ENCODE measurements around the gene FGGY. TPM values are rescaled to one million over a fixed set of nuclear protein-coding genes. Genes with fewer than 3 reads are reported as not detected.

The FGGY gene
- polyA plus RNA-seq, 6 donors from 2014 or later = 6.1 to 12.0 (median 7.3) TPM

- H3K9me3 Mint-ChIP-seq = no peaks in the 10 kb centered on the region
Measured at GRCh38 chr1:59422921-59423575, 126.2 kb downstream of the FGGY start.

GRCh38 chr1:59427155-59427554 lies 130.3 kb downstream of the FGGY start:
- Mint-ChIP-seq H3K4me3 (no peak overlapping the region), H3K36me3 (peaks cover 0 to 7% of the 10 kb centered on the region in 2 donors), H3K27me3 (no peaks in the 10 kb centered on the region), H3K9me3 (no peaks in the 10 kb centered on the region), H3K4me1 (peaks cover 0 to 7% (median 4%) of the 10 kb centered on the region in 3 donors), H3K27ac (peak overlapping the region in 1 of 6 donors; percentile 87)
- DNase-seq = no peak
- ATAC-seq (ENCODE audit: low read depth in 2 of 2) = no peak

More at GRCh38 chr1:59422921-59423575, 126.2 kb downstream of the FGGY start:
- Mint-ChIP-seq H3K27ac (peak overlapping the region in 1 of 6 donors; percentile 67), H3K4me1 (peaks cover 0 to 5% (median 0%) of the 10 kb centered on the region in 3 donors), H3K27me3 (no peaks in the 10 kb centered on the region), H3K36me3 (peaks cover 0 to 11% of the 10 kb centered on the region in 2 donors), H3K4me3 (no peak overlapping the region)
- no peak for DNase-seq
- ATAC-seq (ENCODE audit: low read depth in 2 of 2) = no peak

GRCh38 chr1:59427784-59428183 lies 130.9 kb downstream of the FGGY start:
- DNase-seq = no peak
- H3K27ac Mint-ChIP-seq = peak overlapping the region in 1 of 6 donors; percentile 87
- H3K4me1 Mint-ChIP-seq = peaks cover 0 to 13% (median 10%) of the 10 kb centered on the region in 3 donors
- H3K9me3 Mint-ChIP-seq = no peaks in the 10 kb centered on the region
- ATAC-seq (ENCODE audit: low read depth in 2 of 2) = no peak
- peaks cover 0 to 12% of the 10 kb centered on the region in 2 donors for H3K36me3 Mint-ChIP-seq
- H3K4me3 Mint-ChIP-seq = no peak overlapping the region
- H3K27me3 Mint-ChIP-seq = no peaks in the 10 kb centered on the region

GRCh38 chr1:59428828-59429227 lies 131.9 kb downstream of the FGGY start:
- no peak overlapping the region for H3K27ac Mint-ChIP-seq
- no peaks in the 10 kb centered on the region for H3K27me3 Mint-ChIP-seq
- ATAC-seq (ENCODE audit: low read depth in 2 of 2) (no peak), DNase-seq (no peak)
- H3K4me3 Mint-ChIP-seq = no peak overlapping the region
- H3K36me3 Mint-ChIP-seq = peaks cover 0 to 7% of the 10 kb centered on the region in 2 donors
- H3K4me1 Mint-ChIP-seq = peaks cover 0 to 11% (median 9%) of the 10 kb centered on the region in 3 donors
- no peaks in the 10 kb centered on the region for H3K9me3 Mint-ChIP-seq

- Mint-ChIP-seq H3K27me3 (no peaks in the 10 kb centered on the region), H3K36me3 (peaks cover 0 to 5% of the 10 kb centered on the region in 2 donors), H3K4me1 (peaks cover 0 to 11% (median 8%) of the 10 kb centered on the region in 3 donors), H3K4me3 (no peak overlapping the region), H3K9me3 (no peaks in the 10 kb centered on the region), H3K27ac (no peak overlapping the region)
- ATAC-seq (ENCODE audit: low read depth in 2 of 2) (no peak), DNase-seq (no peak)
Measured at GRCh38 chr1:59429656-59430055, 132.8 kb downstream of the FGGY start.

- Mint-ChIP-seq H3K27me3 (no peaks in the 10 kb centered on the region), H3K4me3 (no peak overlapping the region), H3K27ac (no peak overlapping the region), H3K36me3 (peaks cover 5 to 9% of the 10 kb centered on the region in 2 donors), H3K9me3 (no peaks in the 10 kb centered on the region), H3K4me1 (peaks cover 5 to 11% (median 8%) of the 10 kb centered on the region in 3 donors)
- no peak for ATAC-seq (ENCODE audit: low read depth in 2 of 2)
- DNase-seq = no peak
Measured at GRCh38 chr1:59431566-59432294, 134.8 kb downstream of the FGGY start.

- Mint-ChIP-seq H3K27me3 (no peaks in the 10 kb centered on the region), H3K4me3 (no peak overlapping the region), H3K4me1 (peaks cover 5 to 11% (median 8%) of the 10 kb centered on the region in 3 donors), H3K9me3 (no peaks in the 10 kb centered on the region), H3K27ac (no peak overlapping the region), H3K36me3 (peaks cover 5 to 9% of the 10 kb centered on the region in 2 donors)
- DNase-seq (no peak), ATAC-seq (ENCODE audit: low read depth in 2 of 2) (no peak)
Measured at GRCh38 chr1:59432531-59433439, 135.9 kb downstream of the FGGY start.

GRCh38 chr1:59433440-59433813 lies 136.5 kb downstream of the FGGY start:
- H3K4me3 Mint-ChIP-seq = no peak overlapping the region
- ATAC-seq (ENCODE audit: low read depth in 2 of 2) = no peak
- no peak for DNase-seq
- H3K36me3 Mint-ChIP-seq = peaks cover 5 to 9% of the 10 kb centered on the region in 2 donors
- H3K9me3 Mint-ChIP-seq = no peaks in the 10 kb centered on the region
- H3K27ac Mint-ChIP-seq = no peak overlapping the region
- no peaks in the 10 kb centered on the region for H3K27me3 Mint-ChIP-seq
- peaks cover 5 to 11% (median 8%) of the 10 kb centered on the region in 3 donors for H3K4me1 Mint-ChIP-seq

- no peaks in the 10 kb centered on the region for H3K27me3 Mint-ChIP-seq
- H3K36me3 Mint-ChIP-seq = peaks cover 5 to 9% of the 10 kb centered on the region in 2 donors
- H3K27ac Mint-ChIP-seq = no peak overlapping the region
- no peak for DNase-seq
- no peak overlapping the region for H3K4me3 Mint-ChIP-seq
- H3K9me3 Mint-ChIP-seq = no peaks in the 10 kb centered on the region
- ATAC-seq (ENCODE audit: low read depth in 2 of 2) = no peak
- peaks cover 5 to 11% (median 8%) of the 10 kb centered on the region in 3 donors for H3K4me1 Mint-ChIP-seq
Measured at GRCh38 chr1:59434336-59434735, 137.4 kb downstream of the FGGY start.

GRCh38 chr1:59436637-59437036 lies 139.7 kb downstream of the FGGY start:
- Mint-ChIP-seq H3K27ac (no peak overlapping the region), H3K27me3 (no peaks in the 10 kb centered on the region), H3K4me3 (no peak overlapping the region), H3K36me3 (peaks cover 5 to 9% of the 10 kb centered on the region in 2 donors), H3K4me1 (peaks cover 5 to 11% (median 8%) of the 10 kb centered on the region in 3 donors), H3K9me3 (no peaks in the 10 kb centered on the region)
- ATAC-seq (ENCODE audit: low read depth in 2 of 2) (no peak), DNase-seq (no peak)

- H3K27me3 Mint-ChIP-seq = no peaks in the 10 kb centered on the region
Measured at GRCh38 chr1:59438058-59438560, 141.2 kb downstream of the FGGY start.

GRCh38 chr1:59442492-59442891 lies 145.6 kb downstream of the FGGY start:
- Mint-ChIP-seq H3K27me3 (no peaks in the 10 kb centered on the region), H3K9me3 (no peaks in the 10 kb centered on the region), H3K4me1 (peaks cover 0 to 10% (median 5%) of the 10 kb centered on the region in 3 donors), H3K4me3 (no peak overlapping the region), H3K27ac (peak overlapping the region in 1 of 6 donors; percentile 44), H3K36me3 (peaks cover 0 to 6% of the 10 kb centered on the region in 2 donors)
- ATAC-seq (ENCODE audit: low read depth in 2 of 2) (no peak), DNase-seq (no peak)

More at GRCh38 chr1:59438058-59438560, 141.2 kb downstream of the FGGY start:
- ATAC-seq (ENCODE audit: low read depth in 2 of 2) (no peak), DNase-seq (no peak)
- Mint-ChIP-seq H3K4me1 (peaks cover 0 to 5% (median 0%) of the 10 kb centered on the region in 3 donors), H3K27ac (peak overlapping the region in 2 of 6 donors; percentile 16 to 20), H3K4me3 (no peak overlapping the region), H3K9me3 (no peaks in the 10 kb centered on the region), H3K36me3 (peaks cover 0 to 9% of the 10 kb centered on the region in 2 donors)

GRCh38 chr1:59443310-59443709 lies 146.4 kb downstream of the FGGY start:
- Mint-ChIP-seq H3K9me3 (no peaks in the 10 kb centered on the region), H3K36me3 (peaks cover 0 to 6% of the 10 kb centered on the region in 2 donors), H3K4me1 (peaks cover 0 to 10% (median 5%) of the 10 kb centered on the region in 3 donors), H3K4me3 (no peak overlapping the region), H3K27ac (no peak overlapping the region), H3K27me3 (no peaks in the 10 kb centered on the region)
- no peak for DNase-seq
- no peak for ATAC-seq (ENCODE audit: low read depth in 2 of 2)
